Islet of Langerhans (tissue), 1 donor: ENCODE data around the gene HMCN1.
A peak's percentile ranks its signal among the peaks of the same experiment; 100 is the strongest.

ENCODE experiments used
- FAIRE-seq: peaks from one replicate; lab custom pipeline; 2011; peaks lifted over from hg19 to GRCh38; lab: Jason Lieb, UNC

The HMCN1 gene

GRCh38 chr1:185969028-185969427 lies 234.8 kb downstream of the HMCN1 start:
- no peak for FAIRE-seq

- no peak for FAIRE-seq
These were observed 235.4 kb downstream of the HMCN1 start for GRCh38 chr1:185969524-185969991.

- no peak for FAIRE-seq
These were observed 237.5 kb downstream of the HMCN1 start for GRCh38 chr1:185971688-185972087.

DNA sequence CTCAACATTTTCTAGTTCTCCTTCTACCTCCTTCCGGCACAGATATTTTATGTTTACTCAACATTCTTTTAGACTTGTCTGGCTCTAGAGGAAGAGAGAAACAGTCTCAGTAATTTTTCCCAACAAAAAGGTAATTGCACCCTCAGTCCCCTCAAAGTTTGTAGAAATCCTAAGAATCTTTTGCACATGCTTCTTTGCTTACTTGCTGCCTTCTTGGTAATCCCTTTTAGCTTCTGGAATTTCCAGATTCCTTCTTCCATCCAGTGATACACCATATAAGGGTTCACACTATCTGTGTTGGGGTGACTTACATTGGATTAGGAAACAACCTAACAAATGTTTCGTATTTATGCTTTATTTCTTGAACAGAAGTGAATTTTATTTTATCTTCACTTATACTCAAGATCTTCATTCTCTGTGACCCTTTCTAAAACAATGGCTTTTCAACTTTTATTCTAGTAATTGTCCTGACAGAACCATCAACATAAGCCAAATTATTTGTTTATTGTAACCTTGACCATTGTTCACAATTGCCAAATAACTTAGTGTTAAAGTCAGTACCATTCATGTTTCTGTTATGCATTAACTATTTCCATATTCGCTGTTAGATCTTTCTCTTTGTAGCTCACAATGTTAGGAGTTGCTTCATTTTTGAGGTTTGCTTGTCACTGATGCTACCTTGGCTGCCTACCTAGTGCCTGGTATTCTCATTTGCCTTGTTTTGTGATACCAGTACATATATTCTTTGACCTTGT lies 238.1 kb downstream of the HMCN1 start:
- no peak for FAIRE-seq

DNA sequence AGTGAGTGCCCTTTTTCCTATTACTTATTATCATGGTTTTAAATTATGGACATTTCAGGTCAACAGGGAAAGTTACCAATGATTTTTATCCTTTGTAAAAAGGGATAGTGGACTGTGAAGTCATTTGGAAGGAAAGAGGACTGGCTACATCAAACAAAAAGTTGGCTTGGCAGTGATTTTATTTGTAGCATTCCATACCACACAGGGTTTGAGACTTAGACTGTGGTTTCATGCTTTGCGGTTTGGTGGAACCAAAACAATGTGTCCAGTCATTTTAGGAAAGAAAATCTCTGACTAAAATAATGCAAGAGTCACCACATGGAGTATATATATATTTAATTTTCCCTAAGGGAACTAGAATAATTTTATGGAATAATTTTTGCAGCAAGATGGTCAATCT lies 239.5 kb downstream of the HMCN1 start:
- FAIRE-seq: no peak

DNA sequence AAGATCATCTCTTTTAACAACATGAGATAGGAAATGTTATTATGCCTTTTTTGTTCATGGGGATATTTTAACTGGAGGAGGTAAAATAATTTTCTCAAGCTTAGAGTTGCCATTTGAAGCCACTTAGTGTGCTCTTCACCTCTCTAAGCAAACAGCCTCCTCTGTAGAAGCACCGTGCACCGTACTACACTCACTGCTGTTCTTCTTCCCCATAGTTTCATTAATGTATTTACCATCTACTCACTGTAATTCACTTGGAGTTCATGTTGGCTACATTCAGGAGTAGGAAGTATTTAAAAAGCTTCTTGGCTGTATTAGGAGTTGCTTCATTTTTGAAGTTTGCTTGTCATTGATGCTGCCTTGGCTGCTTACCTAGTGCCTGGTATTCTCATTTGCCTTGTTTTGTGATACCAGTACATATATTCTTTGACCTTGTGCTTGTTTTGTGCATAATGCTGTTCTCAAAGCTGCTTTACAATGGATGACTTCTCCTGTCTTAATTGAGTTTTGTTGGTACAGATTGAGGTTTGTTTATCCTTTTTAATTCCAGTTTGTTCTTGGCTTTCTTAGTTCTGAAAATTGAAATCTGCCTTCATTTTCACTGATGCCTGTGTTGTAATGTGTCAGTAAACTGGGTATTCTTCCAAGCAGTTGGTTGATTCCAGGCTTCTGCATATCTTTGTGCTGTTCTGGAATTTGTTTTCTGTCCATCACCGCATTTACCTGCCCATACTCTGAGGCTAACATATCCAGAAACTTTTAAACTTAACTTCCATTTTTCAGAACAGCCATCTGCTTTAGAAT lies 240.4 kb downstream of the HMCN1 start:
- FAIRE-seq: no peak

DNA sequence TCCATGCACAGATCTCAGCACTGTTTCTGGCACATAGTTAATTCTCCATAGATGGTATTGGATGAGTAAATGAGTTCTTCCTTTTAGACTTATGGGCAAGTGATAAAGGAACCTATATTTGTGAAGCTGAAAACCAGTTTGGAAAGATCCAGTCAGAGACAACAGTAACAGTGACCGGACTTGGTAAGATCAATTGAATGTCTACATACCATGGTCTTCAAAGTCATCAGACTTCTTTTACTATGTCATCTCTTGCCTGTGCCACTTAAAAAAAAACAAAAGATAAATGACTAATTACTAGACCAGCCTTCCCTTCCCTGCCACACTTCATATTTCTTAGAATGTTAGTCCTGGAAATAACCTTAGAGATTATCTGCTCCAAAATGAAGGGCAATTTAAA lies 246.7 kb downstream of the HMCN1 start:
- FAIRE-seq: no peak

DNA sequence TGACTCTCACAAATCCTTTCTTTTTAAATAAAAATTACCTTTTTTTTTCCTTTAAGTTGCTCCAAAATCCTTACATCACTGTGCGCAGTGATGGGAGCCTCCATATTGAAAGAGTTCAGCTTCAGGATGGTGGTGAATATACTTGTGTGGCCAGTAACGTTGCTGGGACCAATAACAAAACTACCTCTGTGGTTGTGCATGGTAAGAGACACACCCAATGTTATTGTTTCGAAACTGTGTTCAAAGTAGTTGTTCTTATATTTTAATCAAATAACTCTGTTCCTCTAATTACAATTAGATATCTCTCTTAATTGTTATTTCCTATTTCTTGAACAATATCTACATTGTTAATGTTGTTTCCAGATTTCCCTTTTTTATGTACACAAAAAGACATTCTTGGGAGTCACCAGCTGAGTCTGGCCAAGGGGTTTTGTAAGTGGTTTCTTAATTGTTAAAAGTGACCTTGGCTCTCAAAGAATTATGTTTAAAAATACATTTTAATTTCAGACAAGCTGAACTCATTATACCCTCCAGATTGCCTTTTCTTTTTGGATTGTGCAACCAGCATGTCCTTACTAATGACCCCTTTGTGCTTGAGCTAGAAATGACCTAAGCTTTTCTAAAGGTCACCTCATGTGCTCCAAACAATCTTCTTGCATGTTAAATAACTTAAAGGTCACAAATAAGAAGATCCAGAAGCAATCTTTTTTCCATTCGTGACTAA lies 250.1 kb downstream of the HMCN1 start:
- no peak for FAIRE-seq

- FAIRE-seq: no peak
These were observed 253.6 kb downstream of the HMCN1 start for GRCh38 chr1:185987611-185988321.

DNA sequence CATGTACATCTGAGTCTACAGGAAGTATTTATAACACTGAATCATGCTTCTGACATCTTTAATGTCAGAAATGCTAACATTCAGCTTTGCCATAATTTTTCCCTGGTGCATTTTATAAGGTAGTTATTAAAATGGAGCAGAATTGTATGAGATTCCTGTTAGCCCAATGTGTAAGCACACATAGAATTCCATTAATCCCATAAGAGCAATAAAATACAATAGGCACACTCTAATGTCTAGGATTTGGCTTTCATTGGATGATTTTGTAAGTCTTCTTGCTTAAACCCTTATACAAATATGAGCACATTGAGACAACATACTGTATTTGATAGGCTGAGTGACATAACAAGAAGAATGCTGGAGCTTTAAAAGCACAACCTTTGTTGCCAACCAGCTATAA lies 256.4 kb downstream of the HMCN1 start:
- FAIRE-seq: no peak

DNA sequence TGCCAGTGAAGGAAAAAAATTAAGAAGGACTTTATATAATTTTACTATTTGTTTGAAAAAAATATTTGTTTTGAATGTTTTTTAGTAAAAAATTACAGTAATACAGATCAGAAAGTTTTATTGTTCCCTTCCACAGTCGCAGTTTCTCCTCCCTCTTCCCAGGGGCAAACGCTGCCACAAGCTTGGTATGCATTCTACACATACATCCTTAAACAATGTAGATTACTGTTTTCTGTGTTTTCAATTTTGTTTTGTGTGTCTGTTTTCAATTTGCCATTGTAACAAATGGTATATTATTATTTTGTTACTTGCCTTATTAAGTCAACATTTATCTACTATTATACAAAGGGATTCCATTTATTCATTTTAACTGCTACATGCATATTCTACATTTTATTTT lies 257.1 kb downstream of the HMCN1 start:
- no peak for FAIRE-seq

GRCh38 chr1:185996211-185996610 lies 262.0 kb downstream of the HMCN1 start:
- FAIRE-seq: no peak

DNA sequence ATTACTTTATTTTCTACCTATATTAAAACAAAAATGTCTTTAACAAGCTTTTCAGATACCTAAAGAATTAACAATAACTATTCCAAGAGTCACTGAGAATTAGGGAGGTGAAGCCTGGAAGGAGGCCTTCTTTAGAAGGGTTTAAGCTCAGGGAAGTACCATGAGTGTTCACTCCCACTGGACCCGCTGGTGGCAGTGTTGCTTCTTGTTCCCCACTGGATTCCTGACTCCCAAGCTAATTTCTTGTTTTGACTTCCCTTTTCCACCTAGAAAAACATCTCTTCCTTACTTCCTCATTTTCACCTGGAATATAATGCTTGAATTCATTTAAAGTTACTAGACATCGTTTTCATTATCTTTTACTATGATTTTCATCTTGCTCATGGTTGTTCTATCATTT lies 264.2 kb downstream of the HMCN1 start:
- no peak for FAIRE-seq

- FAIRE-seq: no peak
These were observed 268.2 kb downstream of the HMCN1 start for GRCh38 chr1:186002406-186002805.

DNA sequence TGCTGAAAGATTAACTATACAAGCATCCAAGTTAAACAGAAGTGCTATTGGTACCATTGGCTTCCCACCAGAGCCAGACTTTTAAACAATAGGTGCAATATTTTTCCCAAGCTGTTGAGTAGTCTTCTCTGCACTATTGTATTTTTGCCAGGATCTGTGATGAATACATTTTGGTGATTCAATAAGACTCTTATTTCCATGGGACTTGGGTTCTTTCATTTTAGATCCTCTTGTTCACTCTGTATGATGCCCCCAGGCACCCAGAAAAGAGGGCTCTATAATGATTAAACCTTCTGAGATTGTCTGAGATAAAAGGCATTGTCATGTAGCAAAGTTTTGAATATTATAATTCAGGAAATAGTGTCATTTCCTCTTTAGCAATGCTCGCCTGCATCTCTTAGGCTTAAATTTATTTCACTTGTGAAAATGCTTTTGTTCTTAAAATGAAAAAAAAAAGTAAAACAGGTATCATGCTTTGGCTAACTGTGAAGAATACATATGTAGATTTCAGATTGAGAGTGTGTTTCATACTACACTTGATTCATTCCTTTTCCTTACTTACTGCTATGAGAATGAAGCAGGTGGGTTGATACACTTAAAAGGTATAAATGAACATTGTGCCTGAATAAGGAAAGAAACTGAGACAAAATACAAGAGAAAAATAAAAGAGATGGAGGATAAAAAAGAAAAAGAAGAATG lies 275.0 kb downstream of the HMCN1 start:
- no peak for FAIRE-seq

- no peak for FAIRE-seq
These were observed 280.3 kb downstream of the HMCN1 start for GRCh38 chr1:186014370-186015037.

DNA sequence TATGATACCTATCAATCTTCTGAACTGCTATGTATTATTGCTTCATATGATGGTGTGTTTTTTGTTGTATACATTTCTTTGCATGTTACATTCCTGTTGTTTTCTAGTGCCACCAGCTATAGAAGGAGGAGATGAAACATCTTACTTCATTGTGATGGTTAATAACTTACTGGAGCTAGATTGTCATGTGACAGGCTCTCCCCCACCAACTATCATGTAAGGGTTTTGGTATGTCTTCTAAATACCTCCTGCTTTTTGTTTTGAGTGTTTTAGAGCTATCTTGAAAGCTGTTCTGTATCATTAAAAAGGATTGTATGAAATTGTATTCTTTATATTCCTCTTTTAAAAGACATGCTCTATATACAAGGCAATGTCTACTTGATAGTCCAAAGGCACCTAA lies 282.7 kb downstream of the HMCN1 start:
- no peak for FAIRE-seq

DNA sequence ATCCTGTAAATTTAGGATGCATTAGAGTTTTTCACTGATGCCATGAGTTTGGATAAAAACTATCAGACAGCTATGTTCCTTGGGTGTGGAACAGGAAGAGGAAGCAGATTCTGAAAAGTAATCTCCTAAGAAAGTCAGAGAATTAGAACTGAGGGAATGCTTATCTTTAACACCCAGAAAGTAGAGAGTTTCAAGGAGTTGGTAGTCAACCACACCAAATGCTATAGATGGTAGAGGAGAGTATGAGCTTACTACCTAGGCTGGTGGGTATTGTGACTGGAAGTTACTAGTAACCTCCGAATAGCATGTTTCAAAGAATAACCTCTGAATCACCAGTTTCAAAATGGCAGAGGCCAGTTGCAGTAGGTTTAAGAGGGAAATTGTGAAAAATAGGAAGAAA lies 288.0 kb downstream of the HMCN1 start:
- FAIRE-seq: no peak

DNA sequence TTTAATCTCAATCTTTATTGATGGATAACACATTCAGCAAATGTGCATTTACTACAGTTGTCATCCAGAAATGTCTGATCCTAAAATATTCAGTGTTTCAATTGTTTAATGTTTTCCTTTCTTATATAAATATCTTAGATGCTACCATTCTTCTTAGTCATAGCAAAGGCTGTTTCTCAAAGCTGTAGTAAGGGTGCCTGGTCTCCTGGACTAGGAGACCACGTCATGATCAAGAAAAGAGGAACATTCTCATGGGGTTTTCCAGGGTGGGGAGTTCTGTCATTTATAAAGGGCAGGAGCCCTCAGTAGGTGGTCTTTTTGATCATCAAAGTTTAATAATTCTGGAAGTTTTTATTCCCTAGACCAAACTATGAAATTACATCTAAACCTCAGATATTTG lies 292.8 kb downstream of the HMCN1 start:
- no peak for FAIRE-seq

DNA sequence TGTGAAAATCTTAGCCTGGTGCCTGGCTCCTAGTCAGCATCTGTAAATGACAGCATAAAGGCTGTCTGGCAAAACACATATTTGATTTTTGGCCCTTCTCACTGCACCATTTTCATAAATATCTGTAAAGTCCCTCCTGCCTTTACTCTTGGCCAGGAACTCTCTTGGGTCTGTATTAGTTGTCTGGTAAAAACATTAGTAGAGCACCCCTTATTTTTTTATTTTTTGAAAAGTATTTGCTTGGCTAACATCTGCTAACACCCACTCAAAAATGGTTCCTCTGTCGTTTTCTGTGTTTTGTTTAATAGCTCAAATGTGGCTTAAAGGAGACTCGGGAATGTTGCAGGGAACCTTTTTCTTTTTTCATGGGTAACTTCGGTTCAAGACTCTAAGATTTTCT lies 293.4 kb downstream of the HMCN1 start:
- FAIRE-seq: no peak

GRCh38 chr1:186030453-186030852 lies 296.3 kb downstream of the HMCN1 start:
- peak; percentile 30 for FAIRE-seq
